Stimulated activated CD8-positive, alpha-beta memory T cell treated with anti-CD3 and anti-CD28 coated beads, Interleukin-4, amount 100 ng/mL, for 48 hours (primary cell): ENCODE results near the gene ZNF598.

Source experiments
- DNase-seq: peaks from one replicate; pipeline ENCODE4 v3.0.0-alpha.2; 2020

ZNF598 gene

GRCh38 chr16:1989209-1990100 lies 20.2 kb downstream of the ZNF598 start, which contains the start of gene SYNGR3:
Gene SYNGR3 (plus strand): TSS chr16:1989970. CDS start chr16:1990103, 133 bp downstream.
- DNase-seq = no peak

DNA sequence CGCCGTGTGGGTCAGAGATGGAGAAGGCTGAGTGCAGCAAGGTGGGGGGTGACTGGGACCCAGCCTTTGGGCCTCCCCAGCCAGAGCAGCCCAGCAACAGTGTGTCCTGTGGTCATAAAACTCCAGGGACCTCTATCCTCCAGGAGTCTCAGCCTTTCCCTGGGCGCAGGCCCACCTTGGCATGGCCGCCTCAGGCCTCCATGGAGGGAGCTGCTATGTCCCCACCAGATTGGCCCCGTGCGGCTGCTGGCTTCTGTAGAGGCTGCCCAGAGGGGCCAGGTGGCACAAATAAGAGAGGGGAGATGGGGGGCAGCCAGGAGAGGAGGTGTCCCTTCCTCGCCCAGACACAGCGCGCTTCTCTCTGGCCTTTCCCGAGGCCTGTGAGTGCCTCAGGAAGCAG lies 22.4 kb downstream of the ZNF598 start:
- no peak for DNase-seq

DNA sequence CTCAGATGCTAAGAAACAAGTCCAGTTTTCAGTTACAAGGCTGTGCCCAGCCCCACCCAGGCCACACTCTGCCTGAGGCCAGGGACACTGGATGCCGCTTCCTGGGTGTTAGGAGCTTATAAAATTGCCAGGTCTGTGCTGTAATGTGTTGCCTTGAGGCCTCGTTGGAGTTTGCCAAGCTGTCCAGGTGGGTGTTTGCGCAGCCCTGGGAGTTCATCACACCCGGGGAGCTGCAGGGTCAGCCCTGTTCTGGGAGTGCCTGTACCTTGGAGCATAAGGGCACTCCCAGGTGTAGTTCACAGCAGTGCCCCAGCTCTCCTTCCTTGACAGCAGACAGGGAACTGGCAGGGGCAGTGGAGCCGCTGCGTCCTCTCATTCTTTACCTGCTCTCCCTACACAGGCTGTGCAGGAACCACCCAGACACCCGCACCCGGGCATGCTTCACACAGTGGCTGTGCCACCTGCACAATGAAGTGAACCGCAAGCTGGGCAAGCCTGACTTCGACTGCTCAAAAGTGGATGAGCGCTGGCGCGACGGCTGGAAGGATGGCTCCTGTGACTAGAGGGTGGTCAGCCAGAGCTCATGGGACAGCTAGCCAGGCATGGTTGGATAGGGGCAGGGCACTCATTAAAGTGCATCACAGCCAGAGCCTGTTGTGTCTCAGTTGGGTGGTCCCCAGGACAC lies 24.0 kb downstream of the ZNF598 start:
- DNase-seq = no peak

DNA sequence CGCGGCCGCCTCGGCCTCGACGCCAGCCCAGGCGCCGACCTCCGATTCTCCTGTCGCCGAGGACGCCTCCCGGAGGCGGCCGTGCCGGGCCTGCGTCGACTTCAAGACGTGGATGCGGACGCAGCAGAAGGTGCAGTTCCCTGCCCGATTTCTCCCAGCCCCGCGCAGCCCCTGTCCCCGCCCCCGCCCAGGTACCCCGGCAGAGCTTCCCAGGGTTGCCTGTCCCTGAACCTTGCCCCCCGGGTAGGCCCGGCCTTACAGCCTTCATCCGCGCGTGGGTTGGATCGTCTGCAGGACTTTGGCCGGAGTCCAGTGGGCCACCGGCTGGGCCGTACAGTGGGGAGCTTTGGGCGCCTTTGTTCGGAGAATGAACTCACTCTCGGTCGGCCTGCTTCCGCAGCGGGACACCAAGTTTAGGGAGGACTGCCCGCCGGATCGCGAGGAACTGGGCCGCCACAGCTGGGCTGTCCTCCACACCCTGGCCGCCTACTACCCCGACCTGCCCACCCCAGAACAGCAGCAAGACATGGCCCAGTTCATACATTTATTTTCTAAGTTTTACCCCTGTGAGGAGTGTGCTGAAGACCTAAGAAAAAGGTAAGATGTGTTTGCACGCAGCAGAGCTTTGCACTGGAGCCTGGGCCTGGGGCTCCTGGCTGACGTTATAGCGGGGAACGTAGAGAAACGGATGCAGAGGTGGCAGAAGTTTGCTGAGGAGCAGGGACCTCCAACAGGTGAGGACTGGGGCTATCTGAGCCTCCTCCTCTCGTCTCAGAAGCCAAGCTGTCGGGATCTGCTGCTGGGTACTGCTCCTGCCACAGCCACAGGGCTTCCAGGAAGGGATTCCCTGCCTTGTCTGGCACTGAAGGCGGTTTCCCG lies 25.0 kb downstream of the ZNF598 start:
- no peak for DNase-seq

GRCh38 chr16:1983544-1984346 lies 25.9 kb downstream of the ZNF598 start, which contains the start of gene GFER:
Gene GFER (plus strand): TSS chr16:1984193. CDS start chr16:1984219, 26 bp downstream.
- DNase-seq = peak; percentile 87

DNA sequence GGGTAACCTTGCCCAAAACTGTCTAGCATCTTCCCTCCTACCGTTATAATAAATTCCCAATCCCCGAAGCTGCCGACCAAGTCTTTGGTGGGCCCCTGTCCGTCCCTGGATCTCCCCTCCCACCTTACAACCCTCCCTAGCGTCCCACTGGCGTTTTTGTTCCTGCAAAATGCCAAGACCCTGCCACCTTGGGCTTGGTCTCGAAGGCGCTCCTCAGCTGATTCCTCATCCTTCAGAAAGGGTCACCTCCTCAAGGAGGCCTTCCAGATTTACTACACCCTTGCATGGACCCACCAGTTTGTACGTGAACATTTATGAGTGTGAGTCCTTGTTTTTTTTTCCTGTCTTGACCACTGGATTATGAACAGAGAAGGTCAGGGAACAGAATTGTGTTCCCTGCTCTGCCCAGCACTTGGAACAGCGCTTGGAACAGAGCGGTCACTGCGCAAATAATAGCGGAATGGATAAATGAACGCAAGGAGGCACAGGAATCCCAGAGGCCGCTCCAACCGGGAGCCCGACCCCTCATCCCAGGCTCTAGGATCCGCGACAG lies 26.6 kb downstream of the ZNF598 start:
- no peak for DNase-seq

DNA sequence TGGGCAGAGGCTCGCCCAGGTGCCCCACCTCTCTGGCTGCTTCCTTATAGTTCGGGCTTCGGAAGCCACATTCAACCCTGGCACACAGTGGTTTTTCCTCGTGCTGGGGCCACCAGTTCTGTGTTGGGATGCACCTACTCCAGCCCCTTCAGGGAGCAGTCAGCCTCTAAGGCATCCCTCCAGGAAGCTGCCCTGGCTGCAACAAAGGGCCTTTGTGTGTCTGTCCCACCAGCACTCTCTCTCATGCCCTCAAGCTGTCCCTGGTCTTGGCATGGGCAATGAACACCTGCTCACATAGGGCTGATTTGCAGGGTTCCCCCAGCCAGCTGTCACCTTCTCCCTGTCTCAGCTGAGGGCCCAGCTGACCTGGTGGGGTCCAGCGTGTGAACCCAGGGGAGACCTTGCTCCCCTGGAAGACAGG lies 27.6 kb downstream of the ZNF598 start:
- no peak for DNase-seq

DNA sequence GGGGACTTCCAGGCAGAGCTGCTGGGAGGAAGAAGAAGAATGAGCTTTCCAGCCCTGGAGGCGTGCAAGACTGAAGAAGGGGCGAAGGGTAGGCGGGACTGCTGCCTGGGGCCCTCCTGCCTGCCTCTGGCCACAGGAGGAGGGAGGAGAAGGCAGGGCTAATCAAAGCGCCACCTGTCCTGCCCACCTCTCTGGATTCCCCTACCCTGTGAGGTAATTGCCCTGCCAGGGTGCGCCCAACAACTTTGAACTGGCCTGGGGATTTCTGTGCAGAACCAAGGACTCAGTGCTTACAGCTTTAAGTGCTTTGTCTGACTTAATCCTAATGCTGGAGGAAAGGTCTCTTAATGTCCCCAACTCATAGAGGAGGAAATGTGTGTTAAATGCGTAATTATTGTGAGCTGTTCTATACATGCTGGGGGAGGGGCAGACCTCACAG lies 28.2 kb downstream of the ZNF598 start, which contains the start of gene NOXO1:
Gene NOXO1, minus strand, starts transcription at position 72 of the 439 bp plus-strand sequence. CDS start 290 bp downstream, outside the sequence.
- DNase-seq = no peak

DNA sequence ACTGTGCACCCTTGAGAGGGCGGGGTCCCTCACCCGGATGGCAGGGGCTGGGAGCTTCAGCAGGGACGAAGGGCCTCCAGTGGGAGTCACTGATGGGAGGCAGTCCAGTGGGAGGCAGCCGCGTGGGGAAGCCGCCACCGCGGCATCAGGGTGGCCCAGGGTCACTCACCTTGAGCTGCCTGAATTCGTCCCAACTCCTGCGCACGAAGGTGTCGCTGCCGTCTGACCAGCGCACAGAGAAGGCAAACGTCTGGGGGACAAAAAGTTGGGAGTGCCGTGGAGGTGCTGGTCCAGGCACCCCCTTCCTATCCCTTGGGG lies 28.9 kb downstream of the ZNF598 start:
- no peak for DNase-seq

- DNase-seq = no peak
Measured at GRCh38 chr16:1980030-1980769, 29.4 kb downstream of the ZNF598 start.

DNA sequence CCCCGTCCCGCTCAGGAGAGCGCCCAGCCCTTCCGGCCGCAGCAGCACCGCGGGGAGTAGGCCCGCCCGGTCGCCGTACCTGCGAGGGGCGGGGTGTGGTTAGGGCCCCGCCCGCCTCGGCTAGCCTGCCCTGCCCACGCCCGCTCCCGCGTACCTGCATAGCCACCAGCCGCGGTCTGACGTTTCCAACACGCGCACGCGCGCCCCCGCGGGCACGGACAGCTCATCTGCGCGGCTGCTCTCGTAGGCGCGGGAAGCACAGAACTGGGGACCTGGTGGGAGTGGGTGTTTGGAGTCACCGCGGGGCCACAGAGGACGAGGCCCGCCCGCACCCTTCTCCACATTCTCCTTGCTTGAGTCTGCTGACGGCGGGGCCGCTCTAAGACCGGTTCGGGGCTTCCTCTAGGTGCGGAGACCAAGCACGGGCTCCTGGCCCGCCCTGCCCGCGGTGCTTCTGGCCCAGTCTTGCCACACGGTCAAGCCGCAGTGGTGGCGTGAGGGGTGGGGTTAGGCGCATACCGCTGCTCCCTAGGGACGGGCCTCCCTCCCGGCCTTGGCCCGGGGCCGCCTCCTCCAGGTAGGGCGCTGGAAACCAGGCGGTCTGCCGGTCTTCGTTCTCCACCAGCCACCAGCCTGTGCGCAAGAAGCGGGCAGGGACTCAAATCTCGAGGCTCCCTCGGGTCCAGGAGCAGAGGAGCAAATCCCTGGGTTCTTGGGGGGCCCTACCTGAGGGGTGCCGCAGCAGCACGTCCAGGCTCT lies 30.2 kb downstream of the ZNF598 start:
- DNase-seq = peak; percentile 45

DNA sequence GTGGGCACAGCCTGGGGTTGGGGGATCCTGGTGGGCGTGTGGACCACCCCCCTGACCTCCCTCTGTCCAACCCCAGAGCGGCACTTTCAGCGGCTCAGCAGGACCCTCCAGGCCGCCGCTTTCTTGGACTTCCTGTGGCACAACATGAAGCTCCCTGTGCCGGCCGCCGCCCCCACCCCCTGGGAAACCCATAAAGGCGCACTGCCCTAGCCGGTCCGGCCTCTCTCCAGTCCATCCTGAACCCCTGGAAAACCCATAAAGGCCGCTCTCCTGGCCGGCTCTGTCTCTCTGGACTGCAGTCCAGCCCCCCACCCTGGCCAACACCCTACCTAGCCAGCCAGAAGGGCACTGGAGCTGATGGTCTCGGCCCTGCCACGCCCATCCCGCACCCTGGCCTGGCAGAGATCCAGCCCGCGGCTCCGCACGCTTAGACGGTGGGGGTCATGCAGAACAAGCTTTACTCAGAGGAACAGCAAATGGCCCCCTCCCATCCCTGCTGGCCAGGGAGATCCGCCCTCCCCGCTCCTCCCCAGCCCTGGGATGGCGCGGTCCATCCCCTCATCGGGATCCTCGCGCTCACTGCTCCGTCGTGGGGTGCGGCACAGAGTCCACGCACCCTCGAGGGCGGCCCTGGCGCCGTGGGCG lies 31.0 kb downstream of the ZNF598 start:
- DNase-seq = no peak

DNA sequence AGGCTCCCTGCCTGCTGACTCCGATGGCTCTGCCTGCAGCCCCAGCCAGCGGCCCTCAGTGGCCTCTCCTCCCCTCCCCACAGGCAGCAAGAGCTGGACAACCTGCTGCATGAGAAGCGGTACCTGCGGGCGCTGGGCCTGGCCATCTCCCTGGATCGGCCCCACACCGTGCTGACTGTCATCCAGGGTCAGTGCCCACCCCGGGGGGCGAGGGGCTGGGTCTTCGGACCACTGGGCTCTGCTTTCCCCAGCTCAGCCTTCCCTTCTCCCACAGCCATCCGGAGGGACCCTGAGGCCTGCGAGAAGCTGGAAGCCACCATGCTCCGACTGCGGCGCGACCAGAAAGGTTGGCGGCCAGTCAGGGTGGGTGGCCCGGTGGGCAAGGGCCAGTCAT lies 31.7 kb downstream of the ZNF598 start:
- DNase-seq = no peak

DNA sequence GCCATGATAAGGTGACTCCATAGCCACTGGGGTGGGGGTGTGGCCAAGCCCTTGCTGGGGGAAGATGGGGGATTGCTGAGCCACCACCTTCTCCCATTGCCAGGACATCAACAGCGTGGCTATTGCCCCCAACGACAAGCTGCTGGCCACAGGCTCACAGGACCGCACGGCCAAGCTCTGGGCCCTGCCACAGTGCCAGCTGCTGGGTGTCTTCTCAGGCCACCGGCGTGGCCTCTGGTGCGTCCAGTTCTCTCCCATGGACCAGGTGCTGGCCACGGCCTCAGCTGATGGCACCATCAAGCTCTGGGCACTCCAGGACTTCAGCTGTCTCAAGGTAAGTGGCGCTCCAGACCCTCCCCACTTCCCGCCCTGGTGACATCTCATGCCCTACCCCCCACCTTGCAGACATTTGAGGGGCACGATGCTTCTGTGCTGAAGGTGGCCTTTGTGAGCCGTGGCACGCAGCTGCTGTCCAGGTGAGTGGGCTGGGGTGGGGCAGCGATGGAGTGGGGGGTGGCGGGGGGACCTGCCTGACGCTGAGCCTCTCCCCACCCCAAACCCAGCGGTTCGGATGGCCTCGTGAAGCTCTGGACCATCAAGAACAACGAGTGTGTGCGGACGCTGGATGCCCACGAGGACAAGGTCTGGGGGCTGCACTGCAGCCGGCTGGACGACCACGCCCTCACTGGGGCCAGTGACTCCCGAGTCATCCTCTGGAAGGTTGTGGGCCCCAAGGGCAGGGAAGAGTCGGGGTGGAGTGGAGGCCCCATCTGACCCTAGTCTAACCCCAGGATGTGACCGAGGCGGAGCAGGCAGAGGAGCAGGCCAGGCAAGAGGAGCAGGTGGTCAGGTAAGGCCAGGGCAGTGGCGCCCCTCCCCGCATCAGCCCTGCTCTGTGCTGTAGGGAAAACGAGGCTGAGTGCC lies 32.4 kb downstream of the ZNF598 start:
- DNase-seq = no peak

GRCh38 chr16:1976216-1976520 lies 33.5 kb downstream of the ZNF598 start:
- no peak for DNase-seq

- DNase-seq = no peak
Measured at GRCh38 chr16:1975432-1976215, 34.0 kb downstream of the ZNF598 start.

- DNase-seq = no peak
Measured at GRCh38 chr16:1974157-1975070, 35.2 kb downstream of the ZNF598 start.
